GM12801 (cell line): ENCODE measurements around the gene OTP.

Source experiments
- CTCF ChIP-seq: IDR thresholded peaks from one replicate; pipeline ENCODE4 v1.5.1; 2011; ENCODE audit warnings: control low read depth; ENCODE audit not compliant: insufficient read length; ENCODE audit errors: extremely low read depth

OTP gene

DNA sequence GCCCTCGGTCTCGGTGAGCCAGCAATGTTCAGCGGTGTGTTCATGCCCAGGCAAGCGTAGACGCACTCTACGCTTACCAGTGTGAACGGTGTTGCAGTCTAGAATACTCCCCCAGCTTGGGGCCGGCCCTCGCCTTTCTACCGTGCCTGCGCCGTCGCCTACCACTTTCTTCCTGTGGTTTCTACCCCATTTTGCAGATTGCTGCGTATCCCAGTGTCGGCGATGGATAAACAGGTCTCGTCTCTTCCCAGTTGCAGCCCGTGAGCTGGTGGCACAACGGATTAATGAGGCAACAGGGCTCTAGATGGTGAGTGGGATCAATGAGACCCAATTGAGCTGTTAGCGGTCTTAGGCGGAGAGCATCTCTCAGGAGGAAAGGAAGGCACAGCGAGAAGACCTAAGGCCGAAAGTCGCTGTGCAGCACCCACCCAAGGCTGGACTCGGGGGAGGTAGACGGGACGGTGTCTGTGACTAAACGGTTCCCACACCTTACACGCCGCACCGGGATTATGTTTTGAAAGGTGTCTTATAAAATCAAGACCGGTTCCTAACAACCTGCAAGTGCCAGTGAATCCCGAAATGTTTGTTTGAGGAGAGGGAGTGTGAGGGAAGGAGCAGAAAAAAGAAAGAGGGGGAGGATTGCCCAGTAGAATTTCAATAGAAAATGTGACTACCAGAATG lies 5.8 kb downstream of the OTP start:
- no peak for TF ChIP-seq CTCF

GRCh38 chr5:77630114-77630680 lies 8.3 kb downstream of the OTP start:
- TF ChIP-seq CTCF, result no peak

GRCh38 chr5:77629509-77630113 lies 8.9 kb downstream of the OTP start:
- TF ChIP-seq CTCF, result no peak

DNA sequence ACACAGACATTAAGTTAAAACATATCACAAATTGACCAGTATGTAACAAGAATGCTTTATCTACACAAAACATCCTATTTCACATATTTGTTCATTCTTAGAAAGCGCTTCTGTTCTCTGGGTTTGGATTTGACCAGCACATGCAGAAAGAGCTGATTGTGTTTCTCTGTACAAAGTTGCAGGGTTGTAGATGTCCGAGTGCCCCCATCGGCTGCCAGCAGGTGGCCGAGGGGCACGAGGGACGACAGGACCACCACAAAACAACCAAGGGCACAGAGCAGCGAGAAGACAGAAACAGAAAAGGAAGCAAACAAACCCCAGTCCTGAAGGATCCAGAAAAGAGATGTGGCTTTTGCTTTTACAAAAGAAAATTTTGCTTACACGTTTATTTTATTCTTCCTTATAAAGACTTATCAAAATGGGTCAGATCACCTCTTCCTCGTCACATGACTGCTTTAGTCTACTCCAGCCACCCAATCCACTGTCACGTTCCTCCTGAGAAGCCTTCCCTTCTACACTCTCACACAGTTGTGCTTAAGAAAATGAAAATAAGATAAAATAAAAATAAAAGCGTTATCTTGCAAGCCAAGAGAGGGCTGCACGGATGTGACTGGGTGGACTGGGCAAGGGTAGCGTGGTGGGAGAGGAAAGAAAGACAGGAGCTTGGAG lies 9.5 kb downstream of the OTP start:
- TF ChIP-seq CTCF, result no peak

DNA sequence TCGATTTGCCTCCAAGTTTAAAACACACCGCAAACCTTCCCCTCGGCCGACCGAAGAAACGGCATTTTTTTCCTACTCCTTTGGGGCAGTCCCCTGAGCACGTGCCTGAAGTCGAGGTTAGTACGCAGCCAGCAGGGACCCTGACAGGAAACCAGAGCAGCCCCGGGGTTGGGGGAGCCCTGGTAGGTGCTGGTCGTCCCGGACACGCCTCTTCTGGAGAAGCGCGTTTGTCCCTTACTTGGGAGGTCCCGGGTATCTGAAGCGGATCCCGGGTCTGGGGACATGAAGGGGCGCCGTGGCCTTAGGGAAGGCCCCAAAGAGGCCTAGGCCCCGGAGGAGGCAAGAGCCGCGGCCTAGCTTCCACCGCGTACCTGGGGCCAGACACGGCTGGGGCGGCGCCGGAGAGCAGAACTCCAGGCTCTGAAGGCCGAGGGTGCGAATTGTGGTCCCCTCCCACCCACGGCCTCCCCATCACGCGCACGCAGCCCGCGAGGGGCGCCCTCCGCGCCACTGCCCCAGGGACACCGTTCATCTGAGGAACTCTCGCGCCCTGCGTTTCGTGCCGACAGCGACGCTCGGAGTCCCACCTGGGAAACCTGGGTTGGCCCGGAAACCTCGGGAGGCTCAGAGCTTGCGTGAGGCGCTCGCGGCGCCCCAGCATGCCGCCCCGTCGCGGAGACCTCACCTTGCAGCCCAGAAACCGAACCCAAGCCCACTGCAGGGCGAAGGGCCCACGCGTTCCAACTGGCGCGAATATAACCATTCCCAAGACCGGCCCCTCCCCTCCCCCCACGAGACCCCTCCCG lies 10.4 kb downstream of the OTP start:
- TF ChIP-seq CTCF, result no peak

GRCh38 chr5:77623203-77623740 lies 15.2 kb downstream of the OTP start:
- TF ChIP-seq CTCF, result no peak
